Aorta (tissue), 5 donors: ENCODE measurements around the gene SECISBP2. TPM values are rescaled to one million over a fixed set of nuclear protein-coding genes. Genes with fewer than 3 reads are reported as not detected.

ENCODE experiments used
- ATAC-seq: fragments of 200-7000 bp; cut with Tn5 transposase; one replicate; pipeline ENCODE4 v1.9.1; 2022; ENCODE audit warnings: moderate library complexity; ENCODE audit not compliant: low FRiP score
- DNase-seq, 2 donors: peaks; one replicate each; pipeline ENCODE4 v3.0.0-alpha.2; 2020
- H3K27ac ChIP-seq, 2 donors: one replicate each; pipeline ENCODE4 v1.5.1; 2013; ENCODE audit warnings: low read length in 2 of 2, mild to moderate bottlenecking in 2 of 2, moderate library complexity in 2 of 2, control low read depth in 1 of 2, inconsistent platforms in 1 of 2, low read depth in 1 of 2
- H3K27me3 ChIP-seq, 2 donors: one replicate each; pipeline ENCODE4 v1.6.1; 2013; ENCODE audit warnings: control low read depth in 1 of 2, low read length in 1 of 2, mild to moderate bottlenecking in 1 of 2, moderate library complexity in 1 of 2; ENCODE audit not compliant: insufficient read depth in 2 of 2, control insufficient read depth in 1 of 2
- H3K36me3 ChIP-seq, 2 donors: one replicate each; pipeline ENCODE4 v1.6.1; 2013; ENCODE audit warnings: control low read depth in 1 of 2, low read length in 1 of 2, mild to moderate bottlenecking in 1 of 2; ENCODE audit not compliant: insufficient read depth in 2 of 2, control insufficient read depth in 1 of 2
- H3K4me1 ChIP-seq, 2 donors: one replicate each; pipeline ENCODE4 v1.6.1; 2013; ENCODE audit warnings: low read length in 2 of 2, control low read depth in 1 of 2, mild to moderate bottlenecking in 1 of 2, moderate library complexity in 1 of 2; ENCODE audit not compliant: insufficient read depth in 2 of 2, control insufficient read depth in 1 of 2
- H3K4me3 ChIP-seq, 2 donors: one replicate each; pipeline ENCODE4 v1.5.1; 2013; ENCODE audit warnings: low read length in 2 of 2, control low read depth in 1 of 2, mild to moderate bottlenecking in 1 of 2
- H3K9me3 ChIP-seq: one replicate; pipeline ENCODE4 v1.6.1; 2013; ENCODE audit warnings: mild to moderate bottlenecking, low read length; ENCODE audit not compliant: control insufficient read depth
- WGBS, 2 donors: extraction: QIAGEN DNeasy Blood & Tissue Kit; methylation state at CpG; one replicate each; pipeline ENCODE4 v1.1.7; 2013; 5-methylcytosine and 5-hydroxymethylcytosine counted together
- intact Hi-C, 2 donors: fragments of 100-400 bp; cut with DNase I; formaldehyde crosslinking; loops; one replicate each; pipeline versions ENCODE4 v1.14.2 to v1.15.0; 2022
- polyA plus RNA-seq, 2 donors: library from polyadenylated mRNA; stranded (reverse); fragments of 200-250 nt; gene quantifications; one replicate each; pipeline ENCODE4 v1.2.3, GENCODE V29; 2013
- total RNA-seq, 2 donors: library from RNA; stranded (reverse); fragmentation: NEBNext Ultra II Directional; extraction: Animal tissue kit (Norgen Biotek cat#: 25700); gene quantifications; one replicate each; pipeline ENCODE4 v1.2.1, GENCODE V29; 2021
- donor health status: healthy with polysubstance abuse.
- donor health status: Bipolar disorder and iron deficiency.
- donor health status: DM: no; HTN: no; CAD: no.
- donor health status: DM: no; HTN: no; CAD: no.
- donor health status: DM: yes; HTN: yes; CAD: no.

SECISBP2 gene
- total and polyA plus RNA-seq, 4 donors: 7.0 to 49.0 (median 38.6) TPM

GRCh38 chr9:89377411-89377810 lies 59.1 kb downstream of the SECISBP2 start:
- WGBS, 2 donors: 92 to 95% methylated on average over 12 of the region's 12 CpGs
- Histone ChIP-seq H3K4me3 (no peak overlapping the region), H3K27me3 (no peaks in the 10 kb centered on the region), H3K27ac (no peak overlapping the region), H3K4me1 (no peaks in the 10 kb centered on the region), H3K9me3 (no peaks in the 10 kb centered on the region), H3K36me3 (peaks cover 0 to 5% of the 10 kb centered on the region in 2 donors)
- intact Hi-C loops: no loop called here
- ATAC-seq (no peak), DNase-seq (no peak)

- intact Hi-C loops: no loop called here
- Histone ChIP-seq H3K27me3 (no peaks in the 10 kb centered on the region), H3K27ac (no peak overlapping the region), H3K36me3 (peaks cover 0 to 5% of the 10 kb centered on the region in 2 donors), H3K4me1 (no peaks in the 10 kb centered on the region), H3K9me3 (no peaks in the 10 kb centered on the region), H3K4me3 (no peak overlapping the region)
- 93 to 94% methylated on average over 21 of the region's 21 CpGs for WGBS, 2 donors
- ATAC-seq (no peak), DNase-seq (no peak)
Observed at GRCh38 chr9:89378541-89378940, 60.2 kb downstream of the SECISBP2 start.

GRCh38 chr9:89379031-89379430 lies 60.7 kb downstream of the SECISBP2 start:
- intact Hi-C loops: no loop called here
- H3K4me3 ChIP-seq: no peak overlapping the region
- no peak for DNase-seq
- no peak overlapping the region for H3K27ac ChIP-seq
- 94 to 95% methylated on average over 13 to 14 of the region's 14 CpGs for WGBS, 2 donors
- no peaks in the 10 kb centered on the region for H3K27me3 ChIP-seq
- H3K4me1 ChIP-seq: no peaks in the 10 kb centered on the region
- no peak for ATAC-seq
- H3K9me3 ChIP-seq: no peaks in the 10 kb centered on the region
- H3K36me3 ChIP-seq: peaks cover 0 to 5% of the 10 kb centered on the region in 2 donors

GRCh38 chr9:89379508-89380115 lies 61.3 kb downstream of the SECISBP2 start:
- Histone ChIP-seq H3K4me1 (no peaks in the 10 kb centered on the region), H3K36me3 (peaks cover 0 to 5% of the 10 kb centered on the region in 2 donors), H3K27ac (no peak overlapping the region), H3K9me3 (no peaks in the 10 kb centered on the region), H3K4me3 (no peak overlapping the region), H3K27me3 (no peaks in the 10 kb centered on the region)
- WGBS, 2 donors: 89 to 90% methylated on average over 14 of the region's 14 CpGs
- DNase-seq: no peak
- intact Hi-C loops: no loop called here
- ATAC-seq: no peak

- WGBS, 2 donors: 76 to 82% methylated on average over 26 of the region's 26 CpGs
- ATAC-seq (no peak), DNase-seq (no peak)
- H3K36me3 ChIP-seq: peaks cover 0 to 5% of the 10 kb centered on the region in 2 donors
- no peak overlapping the region for H3K4me3 ChIP-seq
- no peaks in the 10 kb centered on the region for H3K4me1 ChIP-seq
- no peaks in the 10 kb centered on the region for H3K9me3 ChIP-seq
- intact Hi-C loops: no loop called here
- no peaks in the 10 kb centered on the region for H3K27me3 ChIP-seq
- H3K27ac ChIP-seq: no peak overlapping the region
Observed at GRCh38 chr9:89380437-89381307, 62.4 kb downstream of the SECISBP2 start.

- DNase-seq: no peak
- H3K4me3 ChIP-seq: no peak overlapping the region
- 93 to 94% methylated on average over 4 of the region's 4 CpGs for WGBS, 2 donors
- H3K4me1 ChIP-seq: no peaks in the 10 kb centered on the region
- H3K27me3 ChIP-seq: no peaks in the 10 kb centered on the region
- H3K9me3 ChIP-seq: no peaks in the 10 kb centered on the region
- ATAC-seq: no peak
- intact Hi-C loops: no loop called here
- no peak overlapping the region for H3K27ac ChIP-seq
- peaks cover 0 to 5% of the 10 kb centered on the region in 2 donors for H3K36me3 ChIP-seq
Observed at GRCh38 chr9:89381308-89381609, 63.0 kb downstream of the SECISBP2 start.

- 80 to 86% methylated on average over 27 of the region's 27 CpGs for WGBS, 2 donors
- no peak overlapping the region for H3K27ac ChIP-seq
- H3K36me3 ChIP-seq: no peaks in the 10 kb centered on the region
- H3K4me1 ChIP-seq: no peaks in the 10 kb centered on the region
- intact Hi-C loops: no loop called here
- ATAC-seq (no peak), DNase-seq (no peak)
- H3K4me3 ChIP-seq: no peak overlapping the region
- H3K27me3 ChIP-seq: no peaks in the 10 kb centered on the region
- no peaks in the 10 kb centered on the region for H3K9me3 ChIP-seq
Observed at GRCh38 chr9:89382026-89382986, 64.0 kb downstream of the SECISBP2 start.

- WGBS, 2 donors: 83% methylated on average over 16 of the region's 16 CpGs
- DNase-seq: no peak
- no peak overlapping the region for H3K4me3 ChIP-seq
- no peaks in the 10 kb centered on the region for H3K9me3 ChIP-seq
- no peaks in the 10 kb centered on the region for H3K27me3 ChIP-seq
- intact Hi-C loops: no loop called here
- H3K36me3 ChIP-seq: no peaks in the 10 kb centered on the region
- no peaks in the 10 kb centered on the region for H3K4me1 ChIP-seq
- no peak overlapping the region for H3K27ac ChIP-seq
- no peak for ATAC-seq
Observed at GRCh38 chr9:89383030-89383720, 64.9 kb downstream of the SECISBP2 start.
